Esophagus squamous epithelium (tissue), 5 donors: ENCODE data around the gene ANO6. TPM values are rescaled to one million over a fixed set of nuclear protein-coding genes. Genes with fewer than 3 reads are reported as not detected.

ENCODE experiments used
- DNase-seq: peaks from one replicate; lab custom pipeline; 2025; lab: John Stamatoyannopoulos, UW
- H3K27ac ChIP-seq, 4 donors: fragments of 200-600 bp; sonication (generic); one replicate each; pipeline ENCODE4 v1.5.1; 2016 to 2019; ENCODE audit warnings: mild to moderate bottlenecking in 1 of 4
- H3K27me3 ChIP-seq, 4 donors: fragments of 200-600 bp; sonication (generic); 1 replicate in 3 of 4; 2 replicates in 1 of 4; pipeline versions ENCODE4 v1.5.1 to v1.6.0; 2017 to 2021; ENCODE audit warnings: antibody characterized with exemption in 1 of 4
- H3K36me3 ChIP-seq, 3 donors: fragments of 200-600 bp; sonication (generic); one replicate each; pipeline ENCODE4 v1.5.1; 2016 to 2019
- H3K4me1 ChIP-seq, 3 donors: fragments of 200-600 bp; sonication (generic); one replicate each; pipeline ENCODE4 v1.5.1; 2017 to 2019
- H3K4me3 ChIP-seq, 4 donors: fragments of 200-600 bp; sonication (generic); 1 replicate in 3 of 4; 2 replicates in 1 of 4; pipeline ENCODE4 v1.5.1; 2016 to 2019; ENCODE audit warnings: mild to moderate bottlenecking in 2 of 4, moderate library complexity in 1 of 4
- H3K9me3 ChIP-seq, 3 donors: fragments of 200-600 bp; sonication (generic); one replicate each; pipeline ENCODE4 v1.5.1; 2016 to 2019
- CTCF ChIP-seq, 6 experiments: fragments of 450-650 bp in 4 of 6; fragments of 200-600 bp in 2 of 6; sonication (generic) in 2 of 6; IDR thresholded peaks; one replicate each; pipeline ENCODE4 v1.5.1; 2016 to 2019; ENCODE audit warnings: antibody characterized with exemption in 6 of 6, mild to moderate bottlenecking in 4 of 6, moderate library complexity in 4 of 6
- POLR2A ChIP-seq, 4 donors: fragments of 450-650 bp; IDR thresholded peaks; one replicate each; pipeline ENCODE4 v1.6.1; 2017; ENCODE audit warnings: antibody characterized with exemption in 4 of 4, mild to moderate bottlenecking in 4 of 4, moderate library complexity in 3 of 4
- WGBS, 2 donors: methylation state at CpG; one replicate each; pipeline ENCODE4 v1.1.5; 2018; 5-methylcytosine and 5-hydroxymethylcytosine counted together
- intact Hi-C: fragments of 100-400 bp; cut with DNase I; formaldehyde crosslinking; loops from one replicate; pipeline ENCODE4 v1.15.0; 2022
- total RNA-seq, 4 donors: library from RNA; depleted of rRNA; stranded (reverse); fragments of >200 nt; gene quantifications; one replicate each; pipeline ENCODE4 v1.1.0, GENCODE V29; 2016
- donor health status: DM: yes; HTN: yes; CAD: no.

The ANO6 gene
- total RNA-seq, 4 donors from 2014 or later = 13.0 to 40.8 (median 25.1) TPM

- 93 to 100% methylated on average over 1 of the region's 1 CpG for WGBS, 2 donors
Measured at GRCh38 chr12:45189766-45190403, 26.0 kb upstream of the ANO6 start.

GRCh38 chr12:45191239-45191638, 24.7 kb upstream of the ANO6 start:
- peaks cover 0 to 8% (median 0%) of the 10 kb centered on the region in 4 donors for H3K27me3 ChIP-seq
- no peaks in the 10 kb centered on the region for H3K36me3 ChIP-seq
- no peak overlapping the region for H3K27ac ChIP-seq
- TF ChIP-seq POLR2A (IDR thresholded peaks at IDR 0.05) (no peak), CTCF (IDR thresholded peaks at IDR 0.05) (no peak)
- intact Hi-C loops = no loop called here
- no peak overlapping the region for H3K4me3 ChIP-seq
- H3K4me1 ChIP-seq = no peaks in the 10 kb centered on the region
- H3K9me3 ChIP-seq = no peaks in the 10 kb centered on the region
- DNase-seq = no peak
- 73 to 77% methylated on average over 1 of the region's 1 CpG for WGBS, 2 donors

More at GRCh38 chr12:45189766-45190403, 26.0 kb upstream of the ANO6 start:
- peaks cover 0 to 15% (median 0%) of the 10 kb centered on the region in 4 donors for H3K27me3 ChIP-seq
- H3K4me3 ChIP-seq = no peak overlapping the region
- no peak for DNase-seq
- TF ChIP-seq CTCF (IDR thresholded peaks at IDR 0.05) (no peak), POLR2A (IDR thresholded peaks at IDR 0.05) (no peak)
- H3K9me3 ChIP-seq = no peaks in the 10 kb centered on the region
- H3K27ac ChIP-seq = no peak overlapping the region
- no peaks in the 10 kb centered on the region for H3K4me1 ChIP-seq
- no peaks in the 10 kb centered on the region for H3K36me3 ChIP-seq
- intact Hi-C loops = no loop called here

- Histone ChIP-seq H3K4me3 (no peak overlapping the region), H3K27me3 (peaks cover 0 to 8% (median 0%) of the 10 kb centered on the region in 4 donors), H3K36me3 (no peaks in the 10 kb centered on the region), H3K27ac (no peak overlapping the region), H3K9me3 (no peaks in the 10 kb centered on the region), H3K4me1 (no peaks in the 10 kb centered on the region)
- WGBS, 2 donors = 78 to 85% methylated on average over 4 of the region's 4 CpGs
- DNase-seq = no peak
- no peak for TF ChIP-seq CTCF (IDR thresholded peaks at IDR 0.05)
- TF ChIP-seq POLR2A (IDR thresholded peaks at IDR 0.05) = no peak
- intact Hi-C loops = no loop called here
Measured at GRCh38 chr12:45192707-45193106, 23.2 kb upstream of the ANO6 start.

DNA sequence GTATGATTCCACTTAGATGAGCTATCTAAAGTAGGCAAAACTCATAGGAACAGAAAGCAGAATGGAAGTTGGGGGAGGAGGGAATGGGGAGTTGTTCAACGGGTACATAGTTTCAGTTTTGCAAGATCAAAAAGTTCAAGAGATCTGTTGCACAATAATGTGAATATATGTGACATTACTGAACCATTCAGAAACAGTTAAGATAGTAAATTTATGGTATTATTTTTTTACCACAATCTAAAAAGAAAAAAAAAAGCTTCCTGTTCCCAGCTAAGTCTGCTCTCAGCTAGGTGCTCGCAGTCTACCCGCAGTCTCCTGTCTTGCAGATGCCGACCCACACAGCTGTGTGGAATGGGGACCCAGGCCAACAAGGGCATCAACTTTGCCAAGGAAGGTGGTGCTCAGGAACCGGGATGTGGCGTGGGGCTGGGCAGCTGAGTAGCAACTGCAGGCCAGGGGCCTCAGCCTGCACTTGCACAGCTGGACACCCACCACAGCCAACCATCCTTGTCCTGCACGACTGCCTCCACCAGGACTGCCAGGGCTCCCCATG, 15.3 kb upstream of the ANO6 start:
- intact Hi-C loops = no loop called here
- Histone ChIP-seq H3K4me3 (no peak overlapping the region), H3K27ac (no peak overlapping the region), H3K36me3 (no peaks in the 10 kb centered on the region), H3K4me1 (peaks cover 0 to 4% (median 0%) of the 10 kb centered on the region in 3 donors), H3K27me3 (no peaks in the 10 kb centered on the region), H3K9me3 (no peaks in the 10 kb centered on the region)
- DNase-seq = no peak
- WGBS, 2 donors = 43 to 70% methylated on average over 6 to 7 of the region's 7 CpGs
- TF ChIP-seq CTCF (IDR thresholded peaks at IDR 0.05) (no peak), POLR2A (IDR thresholded peaks at IDR 0.05) (no peak)

DNA sequence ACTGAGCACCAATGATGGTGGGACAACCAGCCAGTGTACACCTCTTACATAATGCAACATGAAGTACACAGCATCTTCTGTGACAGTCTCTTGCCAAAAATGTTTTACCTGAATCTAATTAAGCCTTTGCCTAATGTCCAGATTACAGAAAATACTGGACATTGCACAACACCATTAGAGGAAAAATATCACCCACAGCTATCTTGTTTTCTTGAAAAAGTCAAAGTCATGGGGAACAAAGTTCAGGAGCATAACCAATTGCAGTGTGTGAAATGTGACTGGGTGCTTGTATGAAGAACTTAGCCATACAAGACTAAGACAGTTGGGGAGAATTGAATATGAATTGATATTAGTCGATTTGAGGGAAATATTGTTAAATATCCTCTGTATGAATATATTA, 12.1 kb upstream of the ANO6 start:
- intact Hi-C loops = no loop called here
- TF ChIP-seq POLR2A (IDR thresholded peaks at IDR 0.05) (no peak), CTCF (IDR thresholded peaks at IDR 0.05) (no peak)
- H3K9me3 ChIP-seq = no peaks in the 10 kb centered on the region
- no peak for DNase-seq
- H3K27me3 ChIP-seq = no peaks in the 10 kb centered on the region
- no peak overlapping the region for H3K27ac ChIP-seq
- no peaks in the 10 kb centered on the region for H3K36me3 ChIP-seq
- peaks cover 0 to 4% (median 0%) of the 10 kb centered on the region in 3 donors for H3K4me1 ChIP-seq
- H3K4me3 ChIP-seq = no peak overlapping the region
- WGBS, 2 donors = 88 to 96% methylated on average over 1 of the region's 1 CpG
